Endothelial cell of umbilical vein (primary cell): ENCODE results near the gene TMTC4. TPM values are rescaled to one million over a fixed set of nuclear protein-coding genes. Genes with fewer than 3 reads are reported as not detected.

ENCODE experiments used
- BruUV-seq: library from RNA; stranded (reverse); fragments of 400-500 nt; replicated peaks from 2 replicates; lab custom pipeline; 2021; lab: Mats Ljungman, UMichigan
- CTCF ChIA-PET: fragments of 300-600, 350-600 bp; sonication (Branson Sonifier 250); formaldehyde crosslinking; loops from one replicate; lab custom pipeline; 2021; ENCODE audit warnings: antibody characterized with exemption, inconsistent platforms; lab: Charles Lee
- POLR2A ChIA-PET: fragments of 300-600, 350-600 bp; sonication (Branson Sonifier 250); formaldehyde crosslinking; loops from one replicate; lab custom pipeline; 2021; ENCODE audit warnings: antibody characterized with exemption, inconsistent platforms; lab: Charles Lee
- DNase-seq: peaks from one replicate; pipeline ENCODE4 v3.0.0-alpha.2; 2011; ENCODE audit warnings: low read depth, low spot score
- FAIRE-seq: peaks from 2 replicates; lab custom pipeline; 2011; peaks lifted over from hg19 to GRCh38; lab: Jason Lieb, UNC
- H2AFZ ChIP-seq: 2 replicates; pipeline ENCODE4 v1.6.0; 2012; ENCODE audit warnings: low read depth, low read length, control low read depth, inconsistent platforms
- H3K27ac ChIP-seq: 2 replicates; pipeline ENCODE4 v1.5.1; 2011; ENCODE audit warnings: low read depth, mild to moderate bottlenecking, control low read depth, low read length, moderate library complexity; ENCODE audit not compliant: insufficient read depth
- H3K27me3 ChIP-seq, 2 experiments: 2 replicates each; pipeline versions ENCODE4 v1.6.0 to v1.6.1; 2011; ENCODE audit warnings: low read length in 2 of 2, mixed read lengths in 1 of 2; ENCODE audit not compliant: control insufficient read depth in 2 of 2, insufficient read depth in 2 of 2
- H3K36me3 ChIP-seq, 2 experiments: 2 replicates in 1 of 2; 3 replicates in 1 of 2; pipeline ENCODE4 v1.5.1; 2011; ENCODE audit warnings: low read length in 2 of 2, mild to moderate bottlenecking in 1 of 2, moderate library complexity in 1 of 2; ENCODE audit not compliant: control insufficient read depth in 2 of 2, insufficient read depth in 2 of 2; ENCODE audit errors: extremely low read depth in 1 of 2
- H3K4me1 ChIP-seq: 3 replicates; pipeline ENCODE4 v1.5.1; 2011; ENCODE audit warnings: mild to moderate bottlenecking, low read length; ENCODE audit not compliant: control insufficient read depth, insufficient read depth; ENCODE audit errors: extremely low read depth
- H3K4me2 ChIP-seq: 2 replicates; pipeline ENCODE4 v1.6.1; 2011; ENCODE audit warnings: low read length, control low read depth, mixed read lengths; ENCODE audit not compliant: insufficient read depth
- H3K4me3 ChIP-seq, 3 experiments: fragments of 200-600 bp in 1 of 3; sonication (generic), shearing (Covaris generic) in 1 of 3; replicated peaks in 1 of 3; 2 replicates each; pipeline ENCODE4 v1.5.1; 2011 to 2016; ENCODE audit warnings: control low read depth in 3 of 3, low read length in 3 of 3, mild to moderate bottlenecking in 2 of 3, inconsistent platforms in 1 of 3, low read depth in 1 of 3, moderate library complexity in 1 of 3; ENCODE audit not compliant: insufficient read depth in 1 of 3
- H3K79me2 ChIP-seq: 2 replicates; pipeline ENCODE4 v1.6.0; 2012; ENCODE audit warnings: low read length, inconsistent platforms; ENCODE audit not compliant: control insufficient read depth, insufficient read depth
- H3K9ac ChIP-seq: replicated peaks from 2 replicates; pipeline ENCODE3; 2011; ENCODE audit warnings: low read length, control low read depth; ENCODE audit not compliant: insufficient read depth; ENCODE audit errors: extremely low read depth
- H3K9me1 ChIP-seq: replicated peaks from 3 replicates; pipeline ENCODE4 v1.6.0; 2011; ENCODE audit warnings: mild to moderate bottlenecking, low read length; ENCODE audit not compliant: control insufficient read depth, insufficient read depth; ENCODE audit errors: extremely low read depth
- H3K9me3 ChIP-seq: replicated peaks from 2 replicates; pipeline ENCODE4 v1.5.1; 2012; ENCODE audit warnings: low read length, inconsistent platforms; ENCODE audit not compliant: control insufficient read depth, insufficient read depth
- H4K20me1 ChIP-seq: replicated peaks from 2 replicates; pipeline ENCODE3; 2011; ENCODE audit warnings: mild to moderate bottlenecking, low read length; ENCODE audit not compliant: control insufficient read depth, insufficient read depth; ENCODE audit errors: extremely low read depth
- CTCF ChIP-seq, 2 donors: IDR thresholded peaks; 1 replicate in 1 of 2; 2 replicates in 1 of 2; pipeline ENCODE4 v1.5.1; 2011; ENCODE audit warnings: low read length in 2 of 2, mild to moderate bottlenecking in 2 of 2, moderate library complexity in 2 of 2, control low read depth in 1 of 2, inconsistent platforms in 1 of 2, low read depth in 1 of 2; ENCODE audit not compliant: insufficient read depth in 1 of 2; ENCODE audit errors: extremely low read depth in 1 of 2
- EZH2 ChIP-seq: IDR thresholded peaks from 2 replicates; pipeline ENCODE4 v1.6.1; 2012; ENCODE audit warnings: borderline replicate concordance, low read depth, mild to moderate bottlenecking, moderate library complexity, low read length, inconsistent platforms; ENCODE audit not compliant: severe bottlenecking
- FOS ChIP-seq: IDR thresholded peaks from 2 replicates; pipeline ENCODE4 v1.6.1; 2011; ENCODE audit warnings: mild to moderate bottlenecking, low read length, moderate library complexity, borderline replicate concordance; ENCODE audit not compliant: insufficient read depth
- GATA2 ChIP-seq: IDR thresholded peaks from 2 replicates; pipeline ENCODE4 v1.7.0; 2011; ENCODE audit warnings: low read depth, mild to moderate bottlenecking, moderate library complexity, mixed read lengths, low read length; ENCODE audit not compliant: insufficient read length, insufficient read depth
- JUN ChIP-seq: IDR thresholded peaks from 2 replicates; pipeline ENCODE4 v1.6.1; 2011; ENCODE audit warnings: borderline replicate concordance, low read depth; ENCODE audit not compliant: insufficient read length, insufficient read depth
- MAX ChIP-seq: IDR thresholded peaks from 2 replicates; pipeline ENCODE4 v1.6.1; 2011; ENCODE audit not compliant: insufficient read depth, insufficient read length
- MYC ChIP-seq: IDR thresholded peaks from one replicate; pipeline ENCODE4 v1.6.1; 2011; ENCODE audit warnings: mild to moderate bottlenecking, low read depth, low read length
- POLR2A ChIP-seq: IDR thresholded peaks from 2 replicates; pipeline ENCODE4 v1.6.1; 2012; ENCODE audit warnings: low read depth, mild to moderate bottlenecking, control low read depth, low read length
- POLR2AphosphoS5 ChIP-seq: IDR thresholded peaks from 2 replicates; pipeline ENCODE4 v1.6.1; 2012; ENCODE audit warnings: low read depth, mild to moderate bottlenecking, control low read depth, low read length, moderate library complexity; ENCODE audit not compliant: insufficient read depth
- dilution Hi-C: fragments of 300-500 bp; cut with MboI; formaldehyde crosslinking; loops from one replicate; pipeline ENCODE4 v1.15.0; 2019; ENCODE audit warnings: low sequenced_read_pairs; ENCODE audit not compliant: extremely low pct_ligation_motif_present
- intact Hi-C: fragments of 100-400 bp; cut with micrococcal nuclease; formaldehyde crosslinking; loops from one replicate; pipeline ENCODE4 v1.10.0; 2022
- polyA plus RNA-seq, 4 experiments: library from polyadenylated mRNA; depleted of rRNA in 3 of 4; stranded (reverse) in 3 of 4; unstranded in 1 of 4; fragments of >200 nt; gene quantifications; 2 replicates each; pipeline versions ENCODE4 v1.2.1 to v1.2.3, GENCODE V29; 2011 to 2012; ENCODE audit warnings: missing spikeins in 1 of 4
- total RNA-seq: library from RNA; stranded (reverse); gene quantifications from 2 replicates; pipeline ENCODE4 v1.2.3, GENCODE V29; 2021

TMTC4 gene
- total and polyA plus RNA-seq, 2 donors (not counting 3 experiments of a cell fraction or from before 2014, with no cell fraction given): 24.6 to 31.9 TPM

DNA sequence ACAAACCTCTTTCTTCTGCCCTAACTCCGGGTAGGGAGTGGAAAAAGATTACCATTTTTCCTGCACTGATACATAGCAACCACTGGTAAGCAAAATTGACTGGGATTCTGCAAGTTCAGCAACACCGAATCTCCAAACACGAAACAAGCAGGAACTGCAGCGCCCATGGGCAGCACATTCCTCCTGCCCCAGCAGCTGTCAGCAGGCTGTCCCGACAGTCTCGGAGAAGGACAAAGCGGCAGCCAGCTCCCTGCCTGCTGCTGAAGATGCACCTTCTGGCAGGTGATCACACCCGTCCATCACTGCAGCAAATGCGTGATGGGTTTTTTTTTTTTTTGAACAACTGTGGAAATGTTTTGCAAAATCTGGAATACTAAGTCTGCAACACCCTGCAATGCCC lies 6.7 kb downstream of the TMTC4 start:
- BruUV-seq: no TSS peak

More for the DNA sequence above, 6.7 kb downstream of the TMTC4 start:
- Histone ChIP-seq H3K4me1 (peaks cover 19% of the 10 kb centered on the region), H3K9me3 (no peaks in the 10 kb centered on the region), H4K20me1 (no peaks in the 10 kb centered on the region), H3K79me2 (peaks cover 24% of the 10 kb centered on the region), H2AFZ (no peak overlapping the region), H3K9ac (no peak overlapping the region), H3K36me3 (peaks cover 7 to 26% of the 10 kb centered on the region in 2 experiments), H3K4me3 (no peak overlapping the region), H3K9me1 (no peaks in the 10 kb centered on the region), H3K4me2 (no peak overlapping the region), H3K27ac (peak overlapping the region; percentile 49), H3K27me3 (no peaks in the 10 kb centered on the region)
- no peak for TF ChIP-seq MYC
- TF ChIP-seq POLR2A: no peak
- TF ChIP-seq EZH2: no peak
- TF ChIP-seq CTCF (IDR thresholded peaks at IDR 0.05; ENCODE audit: extremely low read depth in 1 of 2, insufficient read depth in 1 of 2, low read depth in 1 of 2, low read length in 2 of 2): no peak
- TF ChIP-seq GATA2: no peak
- no peak for TF ChIP-seq JUN
- no peak for TF ChIP-seq FOS
- TF ChIP-seq MAX: no peak
- TF ChIP-seq POLR2AphosphoS5: no peak
- ChIA-PET CTCF (no interaction called here), POLR2A (no interaction called here)
- dilution Hi-C loops (no loop called here), intact Hi-C loops (no loop called here)
- FAIRE-seq (no peak), DNase-seq (no peak)
